ENCODE measurements around the gene CFAP91. TPM values are rescaled to one million over a fixed set of nuclear protein-coding genes. Genes with fewer than 3 reads are reported as not detected.
A peak's percentile ranks its signal among the peaks of the same experiment; 100 is the strongest.

CFAP91 gene
- total RNA-seq, 1 donor, result 0.36 TPM

- H3K4me3 ChIP-seq (ENCODE audit: insufficient read depth, low read length), result no peak overlapping the region
- DNase-seq (ENCODE audit: insufficient read length, low spot score, missing footprints), result no peak
- TF ChIP-seq CTCF (IDR thresholded peaks at IDR 0.05; ENCODE audit: extremely low read depth, low read depth, low read length), result no peak
Observed at GRCh38 chr3:119723022-119723421, 20.2 kb downstream of the CFAP91 start.

GRCh38 chr3:119726909-119727308 lies 24.1 kb downstream of the CFAP91 start:
- no peaks in the 10 kb centered on the region for H3K9me3 ChIP-seq (ENCODE audit: low read depth, low read length)
- no peak overlapping the region for H3K27ac ChIP-seq (ENCODE audit: low read depth, low read length)
- H3K36me3 ChIP-seq (ENCODE audit: insufficient read depth, low read length), result no peaks in the 10 kb centered on the region
- H4K20me1 ChIP-seq (ENCODE audit: insufficient read depth, low read length), result no peaks in the 10 kb centered on the region
- no peaks in the 10 kb centered on the region for H3K79me2 ChIP-seq (ENCODE audit: insufficient read depth, low read length)
- no peaks in the 10 kb centered on the region for H3K27me3 ChIP-seq (ENCODE audit: insufficient read depth, low read length)
- H3K4me2 ChIP-seq (ENCODE audit: insufficient read depth, low read length), result no peak overlapping the region
- H3K4me3 ChIP-seq (ENCODE audit: insufficient read depth, low read length), result no peak overlapping the region
- no peak for TF ChIP-seq CTCF (IDR thresholded peaks at IDR 0.05; ENCODE audit: extremely low read depth, low read depth, low read length)
- no peak overlapping the region for H2AFZ ChIP-seq (ENCODE audit: low read length)
- no peaks in the 10 kb centered on the region for H3K4me1 ChIP-seq (ENCODE audit: insufficient read depth, low read length)
- DNase-seq (ENCODE audit: insufficient read length, low spot score, missing footprints), result no peak

More at GRCh38 chr3:119723022-119723421, 20.2 kb downstream of the CFAP91 start:
- Histone ChIP-seq H3K79me2 (ENCODE audit: insufficient read depth, low read length) (no peaks in the 10 kb centered on the region), H3K9me3 (ENCODE audit: low read depth, low read length) (no peaks in the 10 kb centered on the region), H4K20me1 (ENCODE audit: insufficient read depth, low read length) (no peaks in the 10 kb centered on the region), H3K27me3 (ENCODE audit: insufficient read depth, low read length) (no peaks in the 10 kb centered on the region), H3K36me3 (ENCODE audit: insufficient read depth, low read length) (no peaks in the 10 kb centered on the region), H3K4me1 (ENCODE audit: insufficient read depth, low read length) (no peaks in the 10 kb centered on the region), H2AFZ (ENCODE audit: low read length) (no peak overlapping the region), H3K27ac (ENCODE audit: low read depth, low read length) (no peak overlapping the region), H3K4me2 (ENCODE audit: insufficient read depth, low read length) (no peak overlapping the region)

- TF ChIP-seq CTCF (IDR thresholded peaks at IDR 0.05; ENCODE audit: extremely low read depth, low read depth, low read length), result no peak
- Histone ChIP-seq H3K4me2 (ENCODE audit: insufficient read depth, low read length) (no peak overlapping the region), H3K27ac (ENCODE audit: low read depth, low read length) (no peak overlapping the region), H3K4me1 (ENCODE audit: insufficient read depth, low read length) (no peaks in the 10 kb centered on the region), H4K20me1 (ENCODE audit: insufficient read depth, low read length) (no peaks in the 10 kb centered on the region), H3K4me3 (ENCODE audit: insufficient read depth, low read length) (no peak overlapping the region), H3K27me3 (ENCODE audit: insufficient read depth, low read length) (no peaks in the 10 kb centered on the region), H2AFZ (ENCODE audit: low read length) (no peak overlapping the region), H3K79me2 (ENCODE audit: insufficient read depth, low read length) (no peaks in the 10 kb centered on the region), H3K36me3 (ENCODE audit: insufficient read depth, low read length) (no peaks in the 10 kb centered on the region), H3K9me3 (ENCODE audit: low read depth, low read length) (no peaks in the 10 kb centered on the region)
- no peak for DNase-seq (ENCODE audit: insufficient read length, low spot score, missing footprints)
Observed at GRCh38 chr3:119729996-119730395, 27.2 kb downstream of the CFAP91 start.

DNA sequence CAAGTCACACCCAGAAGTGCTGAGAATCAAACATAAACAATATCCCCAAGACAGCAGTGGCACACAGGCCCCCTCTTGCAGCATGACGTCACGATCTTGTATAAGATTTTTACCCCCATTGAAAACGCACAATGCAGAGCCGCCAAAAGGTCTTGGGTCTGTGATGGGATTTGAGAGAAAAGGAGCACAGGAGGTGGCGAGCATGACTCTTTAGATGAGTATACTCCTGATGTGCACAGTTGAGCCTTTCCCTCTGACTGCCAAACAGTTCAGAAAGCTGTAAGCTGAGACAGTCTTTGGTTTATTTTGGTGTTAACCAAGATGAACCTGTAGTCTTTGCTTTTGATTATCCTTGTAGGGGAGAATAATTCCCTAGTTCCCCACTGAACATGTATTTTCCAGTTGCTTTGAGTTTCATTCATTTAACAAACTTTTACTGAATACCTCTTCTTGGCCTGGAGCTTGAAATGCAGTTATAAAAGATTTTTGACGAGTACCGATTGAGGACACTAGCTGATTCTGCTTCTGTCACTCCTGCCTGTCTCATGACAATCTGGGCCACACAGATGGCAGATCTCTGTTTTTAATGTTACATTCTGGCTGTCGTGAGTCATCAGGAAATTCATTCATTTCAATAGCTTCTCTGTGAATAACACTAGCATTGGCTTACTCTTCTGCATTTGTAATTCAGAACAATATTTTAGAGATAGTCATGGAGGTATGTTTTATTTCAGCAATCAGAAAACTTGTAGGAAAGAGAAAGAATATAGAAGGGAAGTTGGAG lies 28.9 kb downstream of the CFAP91 start:
- H3K36me3 ChIP-seq (ENCODE audit: insufficient read depth, low read length), result no peaks in the 10 kb centered on the region
- no peak for TF ChIP-seq CTCF (IDR thresholded peaks at IDR 0.05; ENCODE audit: extremely low read depth, low read depth, low read length)
- no peaks in the 10 kb centered on the region for H3K4me1 ChIP-seq (ENCODE audit: insufficient read depth, low read length)
- H3K4me2 ChIP-seq (ENCODE audit: insufficient read depth, low read length), result no peak overlapping the region
- no peaks in the 10 kb centered on the region for H3K27me3 ChIP-seq (ENCODE audit: insufficient read depth, low read length)
- H3K9me3 ChIP-seq (ENCODE audit: low read depth, low read length), result no peaks in the 10 kb centered on the region
- H3K27ac ChIP-seq (ENCODE audit: low read depth, low read length), result no peak overlapping the region
- no peaks in the 10 kb centered on the region for H4K20me1 ChIP-seq (ENCODE audit: insufficient read depth, low read length)
- no peaks in the 10 kb centered on the region for H3K79me2 ChIP-seq (ENCODE audit: insufficient read depth, low read length)
- DNase-seq (ENCODE audit: insufficient read length, low spot score, missing footprints), result peak; percentile 62
- H3K4me3 ChIP-seq (ENCODE audit: insufficient read depth, low read length), result no peak overlapping the region
- peak overlapping the region; percentile 28 for H2AFZ ChIP-seq (ENCODE audit: low read length)
